Liver (tissue), 9 donors: Measurements from ENCODE around the gene HYCC1. TPM values are rescaled to one million over a fixed set of nuclear protein-coding genes. Genes with fewer than 3 reads are reported as not detected.
"Not testable (repeated sequence)": the region's sequence is repeated elsewhere in the genome, so short reads cannot be mapped to it uniquely, and the experiment has no call there.

Experiments
- DNase-seq: peaks from one replicate; pipeline ENCODE4 v3.0.0-alpha.2; 2017; ENCODE audit warnings: low spot score
- H3K27ac ChIP-seq, 2 donors: one replicate each; pipeline ENCODE4 v1.7.0; 2013; ENCODE audit warnings: inconsistent platforms in 2 of 2, low read length in 2 of 2, control low read depth in 1 of 2, low read depth in 1 of 2, mild to moderate bottlenecking in 1 of 2
- H3K27me3 ChIP-seq, 4 donors: one replicate each; pipeline versions ENCODE4 v1.6.1 to v1.7.0; 2013; ENCODE audit warnings: low read length in 3 of 4, inconsistent platforms in 1 of 4, mild to moderate bottlenecking in 1 of 4, moderate library complexity in 1 of 4; ENCODE audit not compliant: control insufficient read depth in 4 of 4, insufficient read depth in 4 of 4
- H3K36me3 ChIP-seq, 4 donors: one replicate each; pipeline versions ENCODE4 v1.6.1 to v1.7.0; 2013; ENCODE audit warnings: low read length in 3 of 4, mild to moderate bottlenecking in 3 of 4, low read depth in 1 of 4, moderate library complexity in 1 of 4; ENCODE audit not compliant: control insufficient read depth in 4 of 4, insufficient read depth in 3 of 4
- H3K4me1 ChIP-seq, 4 donors: one replicate each; pipeline versions ENCODE4 v1.6.1 to v1.7.0; 2013; ENCODE audit warnings: low read length in 3 of 4, mild to moderate bottlenecking in 3 of 4, moderate library complexity in 1 of 4; ENCODE audit not compliant: control insufficient read depth in 4 of 4, insufficient read depth in 4 of 4
- H3K4me3 ChIP-seq, 3 donors: one replicate each; pipeline versions ENCODE4 v1.6.1 to v1.7.0; 2013; ENCODE audit warnings: low read length in 3 of 3, control low read depth in 1 of 3, low read depth in 1 of 3, mild to moderate bottlenecking in 1 of 3
- H3K9ac ChIP-seq, 2 donors: one replicate each; pipeline ENCODE4 v1.7.0; 2013; ENCODE audit warnings: low read length in 2 of 2, mild to moderate bottlenecking in 2 of 2, moderate library complexity in 2 of 2, control low read depth in 1 of 2, low read depth in 1 of 2
- H3K9me3 ChIP-seq, 4 donors: one replicate each; pipeline versions ENCODE4 v1.6.1 to v1.7.0; 2013; ENCODE audit warnings: low read length in 3 of 4; ENCODE audit not compliant: control insufficient read depth in 4 of 4
- CTCF ChIP-seq: fragments of 150-350 bp; IDR thresholded peaks from 2 replicates; pipeline ENCODE4 v1.5.1; 2017; ENCODE audit warnings: improper control_type of control experiment, low read depth, low read length; ENCODE audit not compliant: missing input control
- EGR1 ChIP-seq, 2 donors: IDR thresholded peaks; 2 replicates each; pipeline ENCODE4 v1.6.1; 2016 to 2018; ENCODE audit warnings: antibody characterized with exemption in 2 of 2, low read depth in 2 of 2
- FOXA1 ChIP-seq: IDR thresholded peaks from 2 replicates; pipeline ENCODE4 v1.6.1; 2016; ENCODE audit warnings: antibody characterized with exemption
- FOXA2 ChIP-seq: IDR thresholded peaks from 2 replicates; pipeline ENCODE4 v1.6.1; 2016; ENCODE audit warnings: antibody characterized with exemption
- RAD21 ChIP-seq, 2 donors: IDR thresholded peaks; 2 replicates each; pipeline ENCODE4 v1.6.1; 2016; ENCODE audit warnings: antibody characterized with exemption in 2 of 2, mild to moderate bottlenecking in 2 of 2
- REST ChIP-seq: IDR thresholded peaks from 2 replicates; pipeline ENCODE4 v1.6.1; 2016; ENCODE audit warnings: antibody characterized with exemption, mild to moderate bottlenecking
- RXRA ChIP-seq, 2 donors: IDR thresholded peaks; 2 replicates each; pipeline ENCODE4 v1.6.1; 2017 to 2018; ENCODE audit warnings: antibody characterized with exemption in 2 of 2, mild to moderate bottlenecking in 1 of 2
- WGBS: extraction: QIAGEN DNeasy Blood & Tissue Kit; methylation state at CpG from one replicate; pipeline ENCODE4 v1.1.7; 2013; 5-methylcytosine and 5-hydroxymethylcytosine counted together
- polyA plus RNA-seq, 2 donors: library from polyadenylated mRNA; stranded (reverse) in 1 of 2; unstranded in 1 of 2; fragments of 200-250 nt in 1 of 2; fragments of >200 nt in 1 of 2; fragmentation: Nextera tagmentation in 1 of 2; extraction: Ambion mirVana in 1 of 2; gene quantifications; one replicate each; pipeline versions ENCODE4 v1.2.1 to v1.2.3, GENCODE V29; 2013 to 2015
- total RNA-seq, 2 donors: library from RNA; depleted of rRNA; stranded (reverse); fragments of >200 nt; gene quantifications; one replicate each; pipeline ENCODE4 v1.2.3, GENCODE V29; 2014
- donor health status: healthy.
- donor health status: healthy.
- donor health status: healthy.
- donor health status: healthy.
- donor health status: healthy.

HYCC1 gene
- total and polyA plus RNA-seq, 4 donors: 5.6 to 19.0 (median 10.6) TPM

GRCh38 chr7:23055582-23056178, 41.8 kb upstream of the HYCC1 start:
- WGBS: 0% methylated on average over 2 of the region's 2 CpGs
- Histone ChIP-seq H3K9me3 (no peaks in the 10 kb centered on the region), H3K27me3 (no peaks in the 10 kb centered on the region), H3K36me3 (no peaks in the 10 kb centered on the region), H3K27ac (no peak overlapping the region), H3K4me3 (no peak overlapping the region), H3K4me1 (no peaks in the 10 kb centered on the region), H3K9ac (no peak overlapping the region)
- TF ChIP-seq FOXA2 (no peak), RAD21 (IDR thresholded peaks at IDR 0.05) (peak; percentile 98), CTCF (peak; percentile 97)
- DNase-seq: peak; percentile 39

- H3K9me3 ChIP-seq, H3K4me1 ChIP-seq, H3K36me3 ChIP-seq, H3K4me3 ChIP-seq, DNase-seq, H3K27me3 ChIP-seq, H3K27ac ChIP-seq, H3K9ac ChIP-seq: not testable (repeated sequence)
- WGBS: 76% methylated on average over 3 of the region's 3 CpGs
Observed at GRCh38 chr7:23051124-23051485, 37.2 kb upstream of the HYCC1 start.

GRCh38 chr7:23046336-23046735, 32.4 kb upstream of the HYCC1 start:
- H3K27me3 ChIP-seq, H3K27ac ChIP-seq, H3K36me3 ChIP-seq, H3K9ac ChIP-seq, H3K4me3 ChIP-seq, H3K4me1 ChIP-seq, DNase-seq, H3K9me3 ChIP-seq: not testable (repeated sequence)
- WGBS: 95% methylated on average over 28 of the region's 29 CpGs

- H3K27ac ChIP-seq, DNase-seq, H3K4me3 ChIP-seq, H3K27me3 ChIP-seq, H3K9me3 ChIP-seq, H3K36me3 ChIP-seq, H3K4me1 ChIP-seq, H3K9ac ChIP-seq: not testable (repeated sequence)
- WGBS: 94% methylated on average over 4 of the region's 6 CpGs
Observed at GRCh38 chr7:23045086-23045485, 31.2 kb upstream of the HYCC1 start.

- no peak for DNase-seq
- TF ChIP-seq FOXA1 (no peak), RXRA (IDR thresholded peaks at IDR 0.05) (no peak), EGR1 (IDR thresholded peaks at IDR 0.05; ENCODE audit: low read depth in 2 of 2) (no peak), REST (no peak)
- H3K9ac ChIP-seq: no peak overlapping the region
- H3K4me3 ChIP-seq: no peak overlapping the region
- no peak overlapping the region for H3K27ac ChIP-seq
- H3K4me1 ChIP-seq: no peaks in the 10 kb centered on the region
- no peaks in the 10 kb centered on the region for H3K36me3 ChIP-seq
- 88% methylated on average over 3 of the region's 3 CpGs for WGBS
- H3K9me3 ChIP-seq: no peaks in the 10 kb centered on the region
- H3K27me3 ChIP-seq: no peaks in the 10 kb centered on the region
Observed at GRCh38 chr7:23044581-23044980, 30.7 kb upstream of the HYCC1 start.
